K562 (cell line): Measurements from ENCODE around the gene TTC27. TPM values are rescaled to one million over a fixed set of nuclear protein-coding genes. Genes with fewer than 3 reads are reported as not detected.

Experiments
- ATAC-seq: fragments of 200-7000 bp; cut with Tn5 transposase; 3 replicates; pipeline ENCODE4 v1.9.1; 2020; ENCODE audit warnings: moderate library complexity
- BruUV-seq: library from RNA; stranded (reverse); fragments of 400-500 nt; replicated peaks from 2 replicates; lab custom pipeline; 2021; lab: Mats Ljungman, UMichigan
- CTCF ChIA-PET: fragments of 300-600 bp; formaldehyde crosslinking; extraction: SDS; loops from one replicate; lab custom pipeline; 2021; ENCODE audit warnings: low intra/inter-chr PET ratio; lab: Yijun Ruan, JAX
- POLR2A ChIA-PET: fragments of 300-600, 350-650 bp; sonication (Branson Sonifier 250); formaldehyde crosslinking; extraction: SDS; loops from one replicate; lab custom pipeline; 2021; ENCODE audit warnings: antibody characterized with exemption, inconsistent platforms; lab: Yijun Ruan, JAX
- DNase-seq, 4 experiments: peaks; one replicate each; pipeline versions ENCODE4 v3.0.0 to v3.0.0-alpha.2; 2011 to 2018; ENCODE audit warnings: low spot score in 3 of 4, mixed read lengths in 3 of 4; ENCODE audit errors: extremely low read depth in 1 of 4
- FAIRE-seq: peaks from 2 replicates; lab custom pipeline; 2011; peaks lifted over from hg19 to GRCh38; lab: Jason Lieb, UNC
- H2AFZ ChIP-seq: 2 replicates; pipeline ENCODE4 v1.6.0; 2011; ENCODE audit warnings: low read depth, low read length, control low read depth, inconsistent platforms
- H3K27ac ChIP-seq: fragments of 200-600 bp; 3 replicates; pipeline ENCODE4 v1.8.0; 2011; ENCODE audit warnings: low read depth, mild to moderate bottlenecking, control low read depth, inconsistent platforms, low read length, moderate library complexity, mixed read lengths; ENCODE audit errors: extremely low read depth
- H3K27me3 ChIP-seq, 2 experiments: fragments of 300-600 bp in 1 of 2; 2 replicates in 1 of 2; 3 replicates in 1 of 2; pipeline versions ENCODE4 v1.6.0 to v1.8.0; 2011; ENCODE audit warnings: inconsistent platforms in 2 of 2, low read length in 2 of 2, mild to moderate bottlenecking in 1 of 2, mixed read lengths in 1 of 2, moderate library complexity in 1 of 2; ENCODE audit not compliant: control insufficient read depth in 2 of 2, insufficient read depth in 2 of 2
- H3K36me3 ChIP-seq: fragments of 300-600 bp; 3 replicates; pipeline ENCODE4 v1.8.0; 2011; ENCODE audit warnings: mild to moderate bottlenecking, low read length, inconsistent platforms; ENCODE audit not compliant: control insufficient read depth, insufficient read depth
- H3K4me1 ChIP-seq, 2 experiments: fragments of 200-600 bp in 1 of 2; replicated peaks in 1 of 2; 2 replicates in 1 of 2; 3 replicates in 1 of 2; pipeline versions ENCODE4 v1.5.1 to v1.8.0; 2011; ENCODE audit warnings: inconsistent platforms in 2 of 2, low read length in 2 of 2, mild to moderate bottlenecking in 1 of 2, mixed read lengths in 1 of 2, moderate library complexity in 1 of 2; ENCODE audit not compliant: control insufficient read depth in 2 of 2, insufficient read depth in 2 of 2
- H3K4me2 ChIP-seq: 2 replicates; pipeline ENCODE4 v1.6.1; 2011; ENCODE audit warnings: low read length, control low read depth, inconsistent platforms, mixed read lengths; ENCODE audit not compliant: insufficient read depth
- H3K4me3 ChIP-seq: fragments of 200-600 bp; sonication (generic), shearing (Covaris generic); 2 replicates; pipeline ENCODE4 v1.5.1; 2016; ENCODE audit warnings: control low read depth, inconsistent platforms
- H3K79me2 ChIP-seq: fragments of 200-600 bp; 3 replicates; pipeline ENCODE4 v1.8.0; 2011; ENCODE audit warnings: low read length, inconsistent platforms; ENCODE audit not compliant: control insufficient read depth, insufficient read depth
- H3K9ac ChIP-seq, 2 experiments: 2 replicates each; pipeline versions ENCODE4 v1.6.0 to v1.6.1; 2011; ENCODE audit warnings: low read depth in 2 of 2, low read length in 2 of 2, control low read depth in 1 of 2, inconsistent platforms in 1 of 2, mild to moderate bottlenecking in 1 of 2, mixed read lengths in 1 of 2; ENCODE audit not compliant: insufficient read depth in 1 of 2
- H3K9me1 ChIP-seq: one replicate; pipeline ENCODE4 v1.6.0; 2011; ENCODE audit warnings: inconsistent platforms, mild to moderate bottlenecking, low read length, moderate library complexity; ENCODE audit not compliant: control insufficient read depth, insufficient read depth
- H3K9me3 ChIP-seq: replicated peaks from 2 replicates; pipeline ENCODE4 v1.5.1; 2011; ENCODE audit warnings: low read depth, low read length, inconsistent platforms; ENCODE audit not compliant: control insufficient read depth, insufficient read depth
- H4K20me1 ChIP-seq: replicated peaks from 2 replicates; pipeline ENCODE4 v1.6.1; 2011; ENCODE audit warnings: low read length, inconsistent platforms, mixed read lengths; ENCODE audit not compliant: control insufficient read depth, insufficient read depth
- ATF4 ChIP-seq: fragments of 450-650 bp; formaldehyde crosslinking; IDR thresholded peaks from 2 replicates; pipeline ENCODE4 v1.4.0; 2022; ENCODE audit warnings: mild to moderate bottlenecking, moderate library complexity
- CHAMP1 ChIP-seq: fragments of 450-650 bp; IDR thresholded peaks from 2 replicates; pipeline ENCODE4 v1.6.1; 2016; ENCODE audit warnings: mild to moderate bottlenecking
- E2F4 ChIP-seq: sonication (generic); formaldehyde crosslinking; IDR thresholded peaks from 2 replicates; pipeline ENCODE4 v1.8.0; 2022; ENCODE audit warnings: mild to moderate bottlenecking, low read depth, missing genetic modification reagents
- ETS2 ChIP-seq: IDR thresholded peaks from 2 replicates; pipeline ENCODE4 v1.6.1; 2016; ENCODE audit warnings: borderline replicate concordance, missing genetic modification characterization, mild to moderate bottlenecking, moderate library complexity, missing compliant biosample characterization; ENCODE audit not compliant: poor library complexity, severe bottlenecking
- GABPB1 ChIP-seq: sonication (generic); formaldehyde crosslinking; IDR thresholded peaks from 2 replicates; pipeline ENCODE4 v1.8.0; 2022; ENCODE audit warnings: mild to moderate bottlenecking, missing genetic modification reagents
- GATA2 ChIP-seq: sonication (generic); formaldehyde crosslinking; IDR thresholded peaks from 2 replicates; pipeline ENCODE4 v1.4.0; 2020; ENCODE audit warnings: mild to moderate bottlenecking, missing genetic modification reagents
- JUND ChIP-seq, 2 experiments: IDR thresholded peaks; 2 replicates in 1 of 2; 3 replicates in 1 of 2; pipeline ENCODE4 v1.6.1; 2011; ENCODE audit warnings: borderline replicate concordance in 2 of 2, low read depth in 2 of 2, low read length in 2 of 2, improper control_type of control experiment in 1 of 2, missing biosample characterization in 1 of 2, missing genetic modification characterization in 1 of 2, missing genetic modification reagents in 1 of 2
- MECOM ChIP-seq: fragments of 250-450 bp; sonication (Bioruptor Pico); IDR thresholded peaks from 2 replicates; pipeline ENCODE4 v1.8.0; 2022; ENCODE audit warnings: inconsistent platforms
- POLR2H ChIP-seq: IDR thresholded peaks from 2 replicates; pipeline ENCODE4 v1.6.1; 2016; ENCODE audit warnings: missing genetic modification characterization, low read depth, mild to moderate bottlenecking, control low read depth, missing compliant biosample characterization, moderate library complexity
- RFX7 ChIP-seq: fragments of 250-450 bp; sonication (Bioruptor Pico); IDR thresholded peaks from 2 replicates; pipeline ENCODE4 v1.5.1; 2021; ENCODE audit warnings: mild to moderate bottlenecking
- SMARCC2 ChIP-seq: fragments of 450-650 bp; IDR thresholded peaks from 2 replicates; pipeline ENCODE4 v1.6.1; 2017; ENCODE audit warnings: antibody characterized with exemption, moderate library complexity, mild to moderate bottlenecking, low read depth
- SRSF7 ChIP-seq: fragments of 200-400 bp; formaldehyde crosslinking; optimal IDR thresholded peaks from 2 replicates; pipeline ENCODE3; 2017; ENCODE audit warnings: mild to moderate bottlenecking, low read depth, low read length
- TCF3 ChIP-seq: sonication (generic); formaldehyde crosslinking; IDR thresholded peaks from 2 replicates; pipeline ENCODE4 v1.4.0; 2020; ENCODE audit warnings: mild to moderate bottlenecking, missing genetic modification reagents
- THRB ChIP-seq: fragments of 450-650 bp; formaldehyde crosslinking; conservative IDR thresholded peaks from 2 replicates; pipeline ENCODE4 v1.4.0; 2022; ENCODE audit warnings: mild to moderate bottlenecking, missing genetic modification characterization
- ZNF277 ChIP-seq: fragments of 250-450 bp; sonication (Bioruptor Pico); IDR thresholded peaks from 2 replicates; pipeline ENCODE4 v1.8.0; 2022; ENCODE audit warnings: inconsistent platforms, mild to moderate bottlenecking, moderate library complexity, borderline replicate concordance
- WGBS: fragments of 100-300 bp; shearing (Covaris generic); methylation state at CpG from one replicate; pipeline ENCODE4 v1.1.6; 2016; ENCODE audit warnings: low coverage, mixed read lengths; ENCODE audit not compliant: insufficient coverage; ENCODE audit errors: missing lambda C conversion rate; 5-methylcytosine and 5-hydroxymethylcytosine counted together
- in situ Hi-C: fragments of 300-500 bp; cut with MboI; formaldehyde crosslinking; loops from 4 replicates; pipeline ENCODE4 v1.15.0; 2018; ENCODE audit warnings: inconsistent platforms, mixed read lengths
- intact Hi-C: fragments of 100-400 bp; cut with micrococcal nuclease; formaldehyde crosslinking; loops from 2 replicates; pipeline ENCODE4 v1.14.2; 2022
- polyA plus RNA-seq, 8 experiments: library from polyadenylated mRNA; depleted of rRNA in 4 of 8; stranded (reverse) in 5 of 8; unstranded in 3 of 8; fragments of >200 nt; fragmentation: Nextera tagmentation in 2 of 8; fragmentation: Illumina TruSeq in 1 of 8; extraction: Ambion mirVana in 2 of 8; extraction: Trizol in 1 of 8; gene quantifications; 2 replicates each; pipeline versions ENCODE4 v1.2.1 to v1.2.3, GENCODE V29; 2011 to 2014; ENCODE audit warnings: inconsistent platforms in 1 of 8, missing spikeins in 1 of 8
- total RNA-seq, 7 experiments: library from RNA; depleted of rRNA in 6 of 7; stranded (reverse); fragments of >200 nt in 6 of 7; fragmentation: Illumina TruSeq in 2 of 7; extraction: Trizol in 2 of 7; gene quantifications; 2 replicates each; pipeline versions ENCODE4 v1.2.1 to v1.2.3, GENCODE V29; 2011 to 2021; ENCODE audit warnings: low replicate concordance in 1 of 7

TTC27 gene
- total and polyA plus RNA-seq, 9 of the 15 experiments (the other 6 are each of a cell fraction or from before 2014, with no cell fraction given) = 44.3 to 93.4 (median 57.3) TPM

GRCh38 chr2:32611366-32611765 is 16.5 kb upstream of the TTC27 start:
- no peaks in the 10 kb centered on the region for H3K27me3 ChIP-seq
- FAIRE-seq (peak; percentile 57), DNase-seq (peak in 3 of 4 experiments; percentile 20 to 44 (median 43)), ATAC-seq (peak; percentile 88)
- 0 out of 3 replicates have a peak overlapping the region, but pooled peaks have one; percentile 10 for H3K27ac ChIP-seq
- intact Hi-C loops (no loop called here), in situ Hi-C loops (no loop called here)
- H3K9me1 ChIP-seq = no peaks in the 10 kb centered on the region
- no peaks in the 10 kb centered on the region for H3K9me3 ChIP-seq
- H3K4me3 ChIP-seq = no peak overlapping the region
- 28% methylated on average over 2 of the region's 2 CpGs for WGBS
- POLR2A ChIA-PET = interaction anchor here (1.7 kb wide), 1 partner anchor 11 kb away, joined by 3 read pairs; no protein-coding TSS in a partner anchor
- no TSS peak for BruUV-seq
- no peak overlapping the region for H3K4me2 ChIP-seq
- H2AFZ ChIP-seq = no peak overlapping the region
- no peaks in the 10 kb centered on the region; the same call in 1 of the 2 replicates for H4K20me1 ChIP-seq
- CTCF ChIA-PET = no interaction called here
- no peaks in the 10 kb centered on the region for H3K79me2 ChIP-seq
- peaks cover 0 to 3% of the 10 kb centered on the region in 2 experiments; a peak in 1 of 5 replicates for H3K4me1 ChIP-seq
- H3K36me3 ChIP-seq = peaks cover 73% of the 10 kb centered on the region
- no peak overlapping the region for H3K9ac ChIP-seq
- TF ChIP-seq GABPB1 (CRISPR knock-in tag) (no peak), TCF3 (CRISPR knock-in tag) (peak; percentile 65), THRB (no peak), MECOM (CRISPR knock-in tag) (no peak), ETS2 (no peak), POLR2H (tag) (no peak), JUND (IDR thresholded peaks at IDR 0.05; ENCODE audit: borderline replicate concordance, low read depth, low read length) (no peak), JUND (tag; IDR thresholded peaks at IDR 0.05; ENCODE audit: borderline replicate concordance, low read depth, low read length) (no peak), RFX7 (CRISPR knock-in tag) (no peak), SMARCC2 (no peak), ATF4 (no peak), GATA2 (CRISPR knock-in tag) (no peak), CHAMP1 (no peak), ZNF277 (no peak), SRSF7 (no peak), E2F4 (no peak)
